ENCODE measurements around the gene YBX2. TPM values are rescaled to one million over a fixed set of nuclear protein-coding genes. Genes with fewer than 3 reads are reported as not detected.

The YBX2 gene
- total RNA-seq, 1 donor from 2014 or later = 1.3 TPM

GRCh38 chr17:7284911-7285310, 9.5 kb downstream of the YBX2 start:
- TF ChIP-seq, protein P1, sequence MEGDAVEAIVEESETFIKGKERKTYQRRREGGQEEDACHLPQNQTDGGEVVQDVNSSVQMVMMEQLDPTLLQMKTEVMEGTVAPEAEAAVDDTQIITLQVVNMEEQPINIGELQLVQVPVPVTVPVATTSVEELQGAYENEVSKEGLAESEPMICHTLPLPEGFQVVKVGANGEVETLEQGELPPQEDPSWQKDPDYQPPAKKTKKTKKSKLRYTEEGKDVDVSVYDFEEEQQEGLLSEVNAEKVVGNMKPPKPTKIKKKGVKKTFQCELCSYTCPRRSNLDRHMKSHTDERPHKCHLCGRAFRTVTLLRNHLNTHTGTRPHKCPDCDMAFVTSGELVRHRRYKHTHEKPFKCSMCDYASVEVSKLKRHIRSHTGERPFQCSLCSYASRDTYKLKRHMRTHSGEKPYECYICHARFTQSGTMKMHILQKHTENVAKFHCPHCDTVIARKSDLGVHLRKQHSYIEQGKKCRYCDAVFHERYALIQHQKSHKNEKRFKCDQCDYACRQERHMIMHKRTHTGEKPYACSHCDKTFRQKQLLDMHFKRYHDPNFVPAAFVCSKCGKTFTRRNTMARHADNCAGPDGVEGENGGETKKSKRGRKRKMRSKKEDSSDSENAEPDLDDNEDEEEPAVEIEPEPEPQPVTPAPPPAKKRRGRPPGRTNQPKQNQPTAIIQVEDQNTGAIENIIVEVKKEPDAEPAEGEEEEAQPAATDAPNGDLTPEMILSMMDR (IDR thresholded peaks at IDR 0.05; ENCODE audit: partially characterized antibody, unreplicated experiment) = no peak
- Mint-ChIP-seq H3K4me1 (ENCODE audit: low read depth, unreplicated experiment) (peaks cover 4% of the 10 kb centered on the region), H3K9me3 (ENCODE audit: unreplicated experiment) (peaks cover 2% of the 10 kb centered on the region), H3K27me3 (ENCODE audit: unreplicated experiment) (peaks cover 20% of the 10 kb centered on the region), H3K27ac (ENCODE audit: unreplicated experiment) (no peak overlapping the region), H3K36me3 (ENCODE audit: unreplicated experiment) (no peaks in the 10 kb centered on the region), H3K4me3 (ENCODE audit: unreplicated experiment) (no peak overlapping the region)
- no peak for DNase-seq

DNA sequence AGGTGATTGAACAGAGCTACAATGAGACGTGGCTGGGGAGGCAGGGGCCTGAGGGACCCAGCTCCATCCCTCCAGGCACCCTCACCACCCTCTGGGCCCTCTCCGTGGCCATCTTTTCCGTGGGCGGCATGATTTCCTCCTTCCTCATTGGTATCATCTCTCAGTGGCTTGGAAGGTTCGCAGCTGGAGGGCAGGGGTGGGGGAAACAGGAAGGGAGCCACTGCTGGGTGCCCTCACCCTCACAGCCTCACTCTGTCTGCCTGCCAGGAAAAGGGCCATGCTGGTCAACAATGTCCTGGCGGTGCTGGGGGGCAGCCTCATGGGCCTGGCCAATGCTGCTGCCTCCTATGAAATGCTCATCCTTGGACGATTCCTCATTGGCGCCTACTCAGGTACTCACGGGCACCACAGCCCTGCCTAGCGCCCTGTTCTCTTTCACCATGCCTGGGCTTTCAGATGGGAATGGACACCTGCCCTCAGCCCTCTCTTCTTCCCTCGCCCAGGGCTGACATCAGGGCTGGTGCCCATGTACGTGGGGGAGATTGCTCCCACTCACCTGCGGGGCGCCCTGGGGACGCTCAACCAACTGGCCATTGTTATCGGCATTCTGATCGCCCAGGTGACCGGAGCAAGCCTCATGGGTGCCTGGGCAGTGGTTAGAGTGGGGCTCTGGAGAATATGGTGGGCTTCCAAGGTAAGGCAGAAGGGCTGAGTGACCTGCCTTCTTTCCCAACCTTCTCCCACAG, 10.8 kb downstream of the YBX2 start:
- peaks cover 2% of the 10 kb centered on the region for H3K9me3 Mint-ChIP-seq (ENCODE audit: unreplicated experiment)
- no peaks in the 10 kb centered on the region for H3K36me3 Mint-ChIP-seq (ENCODE audit: unreplicated experiment)
- DNase-seq = no peak
- no peak overlapping the region for H3K27ac Mint-ChIP-seq (ENCODE audit: unreplicated experiment)
- TF ChIP-seq, protein P1 (IDR thresholded peaks at IDR 0.05; ENCODE audit: partially characterized antibody, unreplicated experiment) = no peak
- H3K4me1 Mint-ChIP-seq (ENCODE audit: low read depth, unreplicated experiment) = peaks cover 4% of the 10 kb centered on the region
- no peak overlapping the region for H3K4me3 Mint-ChIP-seq (ENCODE audit: unreplicated experiment)
- H3K27me3 Mint-ChIP-seq (ENCODE audit: unreplicated experiment) = peaks cover 22% of the 10 kb centered on the region

- Mint-ChIP-seq H3K4me1 (ENCODE audit: low read depth, unreplicated experiment) (peaks cover 4% of the 10 kb centered on the region), H3K4me3 (ENCODE audit: unreplicated experiment) (peak overlapping the region; percentile 25), H3K36me3 (ENCODE audit: unreplicated experiment) (no peaks in the 10 kb centered on the region), H3K27ac (ENCODE audit: unreplicated experiment) (no peak overlapping the region), H3K27me3 (ENCODE audit: unreplicated experiment) (peaks cover 22% of the 10 kb centered on the region), H3K9me3 (ENCODE audit: unreplicated experiment) (peaks cover 2% of the 10 kb centered on the region)
- TF ChIP-seq, protein P1 (IDR thresholded peaks at IDR 0.05; ENCODE audit: partially characterized antibody, unreplicated experiment) = no peak
- no peak for DNase-seq
Observed at GRCh38 chr17:7282752-7283321, 11.6 kb downstream of the YBX2 start.

GRCh38 chr17:7281953-7282751, 12.3 kb downstream of the YBX2 start:
- TF ChIP-seq, protein P1 (IDR thresholded peaks at IDR 0.05; ENCODE audit: partially characterized antibody, unreplicated experiment) = no peak
- H3K4me1 Mint-ChIP-seq (ENCODE audit: low read depth, unreplicated experiment) = peaks cover 4% of the 10 kb centered on the region
- peaks cover 2% of the 10 kb centered on the region for H3K9me3 Mint-ChIP-seq (ENCODE audit: unreplicated experiment)
- H3K36me3 Mint-ChIP-seq (ENCODE audit: unreplicated experiment) = no peaks in the 10 kb centered on the region
- H3K4me3 Mint-ChIP-seq (ENCODE audit: unreplicated experiment) = peak overlapping the region; percentile 73
- DNase-seq = no peak
- no peak overlapping the region for H3K27ac Mint-ChIP-seq (ENCODE audit: unreplicated experiment)
- peaks cover 20% of the 10 kb centered on the region for H3K27me3 Mint-ChIP-seq (ENCODE audit: unreplicated experiment)

All from glutamatergic neuron (in vitro differentiated cells).